Suprapubic skin (tissue), 4 donors: ENCODE data around the gene NVL. TPM values are rescaled to one million over a fixed set of nuclear protein-coding genes. Genes with fewer than 3 reads are reported as not detected.
"Not testable (repeated sequence)": the region's sequence is repeated elsewhere in the genome, so short reads cannot be mapped to it uniquely, and the experiment has no call there.

Source experiments
- DNase-seq, 2 donors: peaks; one replicate each; pipeline ENCODE4 v3.0.0-alpha.2; 2019; ENCODE audit warnings: low spot score in 2 of 2
- H3K27ac ChIP-seq: fragments of 200-600 bp; sonication (generic); one replicate; pipeline ENCODE4 v1.5.1; 2019
- H3K27me3 ChIP-seq: fragments of 200-600 bp; sonication (generic); one replicate; pipeline ENCODE4 v1.5.1; 2019
- H3K36me3 ChIP-seq: fragments of 200-600 bp; sonication (generic); one replicate; pipeline ENCODE4 v1.5.1; 2019
- H3K4me1 ChIP-seq: fragments of 200-600 bp; sonication (generic); one replicate; pipeline ENCODE4 v1.5.1; 2019
- H3K4me3 ChIP-seq: fragments of 200-600 bp; sonication (generic); one replicate; pipeline ENCODE4 v1.5.1; 2019; ENCODE audit warnings: mild to moderate bottlenecking
- H3K9me3 ChIP-seq: fragments of 200-600 bp; sonication (generic); one replicate; pipeline ENCODE4 v1.5.1; 2019
- CTCF ChIP-seq, 2 donors: fragments of 200-600 bp in 1 of 2; fragments of 450-650 bp in 1 of 2; sonication (generic) in 1 of 2; IDR thresholded peaks; one replicate each; pipeline ENCODE4 v1.5.1; 2016 to 2019; ENCODE audit warnings: antibody characterized with exemption in 2 of 2, mild to moderate bottlenecking in 1 of 2, moderate library complexity in 1 of 2
- EP300 ChIP-seq: sonication (generic); formaldehyde crosslinking; IDR thresholded peaks from one replicate; pipeline ENCODE4 v1.6.1; 2017; ENCODE audit warnings: antibody characterized with exemption
- POLR2A ChIP-seq, 2 donors: fragments of 450-650 bp; IDR thresholded peaks; one replicate each; pipeline ENCODE4 v1.6.1; 2017; ENCODE audit warnings: antibody characterized with exemption in 2 of 2, mild to moderate bottlenecking in 2 of 2, moderate library complexity in 2 of 2
- POLR2AphosphoS5 ChIP-seq, 3 donors: sonication (generic); formaldehyde crosslinking; IDR thresholded peaks; one replicate each; pipeline ENCODE4 v1.6.1; 2017; ENCODE audit warnings: antibody characterized with exemption in 3 of 3
- WGBS: methylation state at CpG from one replicate; pipeline ENCODE4 v1.1.5; 2018; 5-methylcytosine and 5-hydroxymethylcytosine counted together
- total RNA-seq, 4 donors: library from RNA; depleted of rRNA; stranded (reverse); fragments of >200 nt; gene quantifications; one replicate each; pipeline ENCODE4 v1.1.0, GENCODE V29; 2016

Gene NVL
- total RNA-seq, 4 donors from 2014 or later = 31.7 to 86.4 (median 36.8) TPM

GRCh38 chr1:224321706-224322105, 8.3 kb downstream of the NVL start:
- Histone ChIP-seq H3K36me3 (peaks cover 17% of the 10 kb centered on the region), H3K27ac (no peak overlapping the region), H3K4me3 (no peak overlapping the region), H3K27me3 (no peaks in the 10 kb centered on the region), H3K9me3 (no peaks in the 10 kb centered on the region), H3K4me1 (peaks cover 8% of the 10 kb centered on the region)
- 97% methylated on average over 2 of the region's 2 CpGs for WGBS
- DNase-seq = no peak
- TF ChIP-seq CTCF (IDR thresholded peaks at IDR 0.05) (no peak), POLR2A (IDR thresholded peaks at IDR 0.05) (no peak), POLR2AphosphoS5 (IDR thresholded peaks at IDR 0.05) (no peak), EP300 (no peak)

GRCh38 chr1:224317383-224318045, 12.5 kb downstream of the NVL start:
- peaks cover 38% of the 10 kb centered on the region for H3K36me3 ChIP-seq
- no peaks in the 10 kb centered on the region for H3K9me3 ChIP-seq
- no peaks in the 10 kb centered on the region for H3K27me3 ChIP-seq
- DNase-seq = no peak
- no peak overlapping the region for H3K4me3 ChIP-seq
- no peak overlapping the region for H3K27ac ChIP-seq
- TF ChIP-seq CTCF (IDR thresholded peaks at IDR 0.05) (no peak), EP300 (no peak), POLR2A (IDR thresholded peaks at IDR 0.05) (no peak), POLR2AphosphoS5 (IDR thresholded peaks at IDR 0.05) (no peak)
- 91% methylated on average over 4 of the region's 4 CpGs for WGBS
- no peaks in the 10 kb centered on the region for H3K4me1 ChIP-seq

DNA sequence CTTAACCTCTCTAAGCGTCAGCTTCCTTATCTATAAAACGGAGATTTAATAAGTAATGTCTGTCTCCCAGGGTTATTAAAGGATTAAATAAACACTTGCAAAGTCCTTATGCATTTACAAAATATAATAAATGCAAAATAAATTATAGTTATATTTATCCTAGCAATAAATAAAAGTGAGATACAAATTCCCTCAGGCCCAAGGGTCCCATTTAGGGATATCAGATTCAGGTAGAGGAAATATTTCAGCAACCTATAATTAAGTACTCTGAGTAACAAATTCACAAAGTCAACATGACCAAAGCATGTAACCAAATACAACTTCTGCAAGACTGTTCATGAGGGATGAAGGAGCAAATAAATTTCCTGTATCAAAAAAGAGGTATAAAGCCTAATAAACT, 17.9 kb downstream of the NVL start:
- no peak for TF ChIP-seq POLR2A (IDR thresholded peaks at IDR 0.05)
- no peak for TF ChIP-seq POLR2AphosphoS5 (IDR thresholded peaks at IDR 0.05)
- no peak for TF ChIP-seq EP300
- no peak for TF ChIP-seq CTCF (IDR thresholded peaks at IDR 0.05)
- no peaks in the 10 kb centered on the region for H3K27me3 ChIP-seq
- H3K36me3 ChIP-seq = peaks cover 70% of the 10 kb centered on the region
- WGBS = 84% methylated on average over 2 of the region's 2 CpGs
- no peaks in the 10 kb centered on the region for H3K9me3 ChIP-seq
- H3K4me3 ChIP-seq = no peak overlapping the region
- no peaks in the 10 kb centered on the region for H3K4me1 ChIP-seq
- no peak for DNase-seq
- H3K27ac ChIP-seq = no peak overlapping the region

GRCh38 chr1:224311503-224311902, 18.5 kb downstream of the NVL start:
- DNase-seq, H3K4me3 ChIP-seq, H3K9me3 ChIP-seq, H3K27me3 ChIP-seq, H3K4me1 ChIP-seq, H3K27ac ChIP-seq: not testable (repeated sequence)
- 100% methylated on average over 1 of the region's 1 CpG for WGBS
- peaks cover 71% of the 10 kb centered on the region for H3K36me3 ChIP-seq

DNA sequence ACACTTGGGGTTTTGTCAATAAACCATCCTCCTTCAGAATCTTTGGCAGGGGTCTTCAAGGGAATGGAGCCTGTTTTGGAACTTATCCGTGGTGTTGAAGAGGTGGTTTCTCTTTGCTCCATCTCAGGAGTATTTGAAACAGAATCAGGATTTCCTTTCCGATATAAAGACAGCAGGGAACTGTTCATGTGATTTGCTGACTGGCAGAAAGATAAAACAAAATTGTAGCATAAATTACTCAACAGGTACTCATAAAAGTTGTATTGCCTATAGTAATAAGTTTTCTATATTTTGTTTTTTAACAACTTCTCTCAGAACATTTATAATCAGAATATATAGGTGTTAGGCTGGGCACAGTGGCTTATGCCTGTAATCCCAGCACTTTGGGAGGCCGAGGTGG, 21.9 kb downstream of the NVL start:
- H3K36me3 ChIP-seq = peaks cover 78% of the 10 kb centered on the region
- WGBS = 90% methylated on average over 3 of the region's 3 CpGs
- H3K9me3 ChIP-seq = no peaks in the 10 kb centered on the region

More for the DNA sequence above, 21.9 kb downstream of the NVL start:
- no peak for DNase-seq
- no peaks in the 10 kb centered on the region for H3K4me1 ChIP-seq
- TF ChIP-seq POLR2AphosphoS5 (IDR thresholded peaks at IDR 0.05) (no peak), CTCF (IDR thresholded peaks at IDR 0.05) (no peak), POLR2A (IDR thresholded peaks at IDR 0.05) (no peak), EP300 (no peak)
- H3K4me3 ChIP-seq = no peak overlapping the region
- H3K27ac ChIP-seq = no peak overlapping the region
- H3K27me3 ChIP-seq = no peaks in the 10 kb centered on the region
